Measurements from ENCODE around the gene CHAMP1.

GRCh38 chr13:114318624-114319023 lies 4.3 kb downstream of the CHAMP1 start:
- TF ChIP-seq CTCF (IDR thresholded peaks at IDR 0.05) (no peak), POLR2A (IDR thresholded peaks at IDR 0.05) (no peak)

All from body of pancreas (tissue), 4 donors.